Naive thymus-derived CD4-positive, alpha-beta T cell (primary cell): Measurements from ENCODE around the gene MEI4. TPM values are rescaled to one million over a fixed set of nuclear protein-coding genes. Genes with fewer than 3 reads are reported as not detected.

Source experiments
- ATAC-seq: fragments of 150-1000 bp; cut with Tn5 transposase; 2 replicates; pipeline ENCODE4 v1.10.0; 2021; ENCODE audit warnings: mild to moderate bottlenecking, moderate library complexity
- CTCF ChIA-PET: fragments of 350-600 bp; sonication (Branson Sonifier 250); formaldehyde crosslinking; loops from one replicate; lab custom pipeline; 2021; ENCODE audit warnings: antibody characterized with exemption; lab: Charles Lee
- POLR2A ChIA-PET: fragments of 350-600 bp; sonication (Branson Sonifier 250); formaldehyde crosslinking; loops from one replicate; lab custom pipeline; 2021; ENCODE audit warnings: antibody characterized with exemption, inconsistent platforms; lab: Charles Lee
- DNase-seq, 9 donors: peaks; one replicate each; pipeline versions ENCODE4 v3.0.0 to v3.0.0-alpha.2; 2020 to 2022; ENCODE audit warnings: mixed read lengths in 1 of 9
- H3K27ac ChIP-seq: one replicate; pipeline ENCODE4 v1.7.0; 2013; ENCODE audit warnings: mild to moderate bottlenecking, low read depth, low read length, moderate library complexity
- H3K27me3 ChIP-seq, 2 donors: one replicate each; pipeline ENCODE4 v1.7.0; 2013; ENCODE audit warnings: low read length in 2 of 2, mild to moderate bottlenecking in 2 of 2, moderate library complexity in 2 of 2; ENCODE audit not compliant: control insufficient read depth in 2 of 2, insufficient read depth in 2 of 2
- H3K36me3 ChIP-seq, 3 experiments: 1 replicate in 2 of 3; 2 replicates in 1 of 3; pipeline ENCODE4 v1.7.0; 2013; ENCODE audit warnings: low read length in 3 of 3, mild to moderate bottlenecking in 3 of 3, moderate library complexity in 1 of 3; ENCODE audit not compliant: insufficient read depth in 3 of 3, control insufficient read depth in 2 of 3
- H3K4me1 ChIP-seq, 2 donors: one replicate each; pipeline ENCODE4 v1.7.0; 2013; ENCODE audit warnings: low read length in 2 of 2, mild to moderate bottlenecking in 2 of 2, moderate library complexity in 1 of 2; ENCODE audit not compliant: control insufficient read depth in 2 of 2, insufficient read depth in 2 of 2
- H3K4me3 ChIP-seq: 2 replicates; pipeline ENCODE4 v1.7.0; 2013; ENCODE audit warnings: mild to moderate bottlenecking, low read length
- H3K9me3 ChIP-seq, 3 experiments: 1 replicate in 2 of 3; 2 replicates in 1 of 3; pipeline ENCODE4 v1.7.0; 2013; ENCODE audit warnings: low read length in 3 of 3; ENCODE audit not compliant: control insufficient read depth in 2 of 3
- H3K27ac Mint-ChIP-seq, 9 donors: one replicate each; pipeline ENCODE4 v1.8.0; 2020 to 2022; ENCODE audit warnings: mixed read lengths in 9 of 9, mild to moderate bottlenecking in 8 of 9, moderate library complexity in 5 of 9, inconsistent platforms in 2 of 9
- H3K27me3 Mint-ChIP-seq, 5 donors: one replicate each; pipeline ENCODE4 v1.8.0; 2021 to 2022; ENCODE audit warnings: mixed read lengths in 5 of 5, mild to moderate bottlenecking in 1 of 5
- H3K36me3 Mint-ChIP-seq, 5 donors: one replicate each; pipeline ENCODE4 v1.8.0; 2020 to 2022; ENCODE audit warnings: mixed read lengths in 5 of 5, mild to moderate bottlenecking in 3 of 5, inconsistent platforms in 1 of 5
- H3K4me1 Mint-ChIP-seq, 7 donors: one replicate each; pipeline ENCODE4 v1.8.0; 2020 to 2022; ENCODE audit warnings: mixed read lengths in 7 of 7, mild to moderate bottlenecking in 3 of 7, inconsistent platforms in 1 of 7
- H3K4me3 Mint-ChIP-seq, 10 donors: one replicate each; pipeline ENCODE4 v1.8.0; 2020 to 2022; ENCODE audit warnings: mild to moderate bottlenecking in 10 of 10, mixed read lengths in 10 of 10, moderate library complexity in 6 of 10, inconsistent platforms in 2 of 10
- H3K9me3 Mint-ChIP-seq, 11 donors: one replicate each; pipeline ENCODE4 v1.8.0; 2020 to 2022; ENCODE audit warnings: mixed read lengths in 11 of 11, mild to moderate bottlenecking in 4 of 11, inconsistent platforms in 1 of 11, moderate library complexity in 1 of 11
- intact Hi-C, 2 donors: fragments of 100-400 bp; cut with micrococcal nuclease; formaldehyde crosslinking; loops; one replicate each; pipeline ENCODE4 v1.15.1; 2023
- polyA plus RNA-seq, 2 donors: library from polyadenylated mRNA; unstranded; fragments of 300-500 nt; fragmentation: Illumina TruSeq; gene quantifications; one replicate each; pipeline ENCODE4 v1.2.3, GENCODE V29; 2021
- total RNA-seq, 6 experiments: library from RNA in 5 of 6; stranded (reverse) in 5 of 6; gene quantifications; 1 replicate in 5 of 6; 2 replicates in 1 of 6; pipeline ENCODE4 v1.2.3 and lab custom pipeline; 2021 to 2026

MEI4 gene
- total and polyA plus RNA-seq, 7 experiments from 2014 or later = 0.05 to 0.08 TPM; not detected in 5

- CTCF ChIA-PET = no interaction called here
- ATAC-seq (no peak), DNase-seq (no peak)
- Histone ChIP-seq H3K36me3 (no peaks in the 10 kb centered on the region), H3K27me3 (no peaks in the 10 kb centered on the region), H3K4me3 (no peak overlapping the region), H3K27ac (no peak overlapping the region), H3K4me1 (no peaks in the 10 kb centered on the region), H3K9me3 (peaks cover 0 to 6% (median 0%) of the 10 kb centered on the region in 3 experiments)
- Mint-ChIP-seq H3K27me3 (no peaks in the 10 kb centered on the region), H3K36me3 (peaks cover 0 to 9% (median 0%) of the 10 kb centered on the region in 5 donors), H3K4me3 (no peak overlapping the region), H3K27ac (no peak overlapping the region), H3K9me3 (peaks cover 4 to 38% (median 21%) of the 10 kb centered on the region in 11 donors), H3K4me1 (no peaks in the 10 kb centered on the region)
- intact Hi-C loops = no loop called here
- POLR2A ChIA-PET = no interaction called here
Measured at GRCh38 chr6:77962070-77962469, 309.2 kb downstream of the MEI4 start.

- peaks cover 0 to 6% (median 0%) of the 10 kb centered on the region in 3 experiments for H3K9me3 ChIP-seq
- no peak overlapping the region for H3K4me3 ChIP-seq
- H3K36me3 Mint-ChIP-seq = peaks cover 0 to 9% (median 0%) of the 10 kb centered on the region in 5 donors
- no peaks in the 10 kb centered on the region for H3K4me1 ChIP-seq
- no peak overlapping the region for H3K4me3 Mint-ChIP-seq
- H3K4me1 Mint-ChIP-seq = no peaks in the 10 kb centered on the region
- no peak overlapping the region for H3K27ac Mint-ChIP-seq
- H3K9me3 Mint-ChIP-seq = peaks cover 4 to 39% (median 18%) of the 10 kb centered on the region in 11 donors
- POLR2A ChIA-PET = no interaction called here
- no peaks in the 10 kb centered on the region for H3K27me3 ChIP-seq
- DNase-seq = no peak
- intact Hi-C loops = no loop called here
- ATAC-seq = no peak
- no peaks in the 10 kb centered on the region for H3K27me3 Mint-ChIP-seq
- H3K36me3 ChIP-seq = no peaks in the 10 kb centered on the region
- no peak overlapping the region for H3K27ac ChIP-seq
- CTCF ChIA-PET = no interaction called here
Measured at GRCh38 chr6:77965449-77965848, 312.6 kb downstream of the MEI4 start.

GRCh38 chr6:77972334-77972733 lies 319.5 kb downstream of the MEI4 start:
- Histone ChIP-seq H3K9me3 (no peaks in the 10 kb centered on the region), H3K27ac (no peak overlapping the region), H3K27me3 (no peaks in the 10 kb centered on the region), H3K4me1 (no peaks in the 10 kb centered on the region), H3K36me3 (no peaks in the 10 kb centered on the region), H3K4me3 (no peak overlapping the region)
- ChIA-PET CTCF (no interaction called here), POLR2A (no interaction called here)
- no peaks in the 10 kb centered on the region for H3K36me3 Mint-ChIP-seq
- peaks cover 0 to 16% (median 4%) of the 10 kb centered on the region in 11 donors for H3K9me3 Mint-ChIP-seq
- DNase-seq = no peak
- no peaks in the 10 kb centered on the region for H3K27me3 Mint-ChIP-seq
- intact Hi-C loops = no loop called here
- no peak overlapping the region for H3K27ac Mint-ChIP-seq
- H3K4me3 Mint-ChIP-seq = no peak overlapping the region
- no peaks in the 10 kb centered on the region for H3K4me1 Mint-ChIP-seq
- no peak for ATAC-seq

Other genes with a start within 250 kb of the MEI4 start
- not detected for gene HTR1B, start 189.5 kb upstream of the MEI4 start, total RNA-seq
- not detected for gene HTR1B, start 189.5 kb upstream of the MEI4 start, polyA plus RNA-seq